HEK293T (cell line): ENCODE results near the gene CTIF.

Experiments
- ARNT ChIP-seq: fragments of 450-650 bp; IDR thresholded peaks from 2 replicates; pipeline ENCODE4 v1.6.1; 2017; ENCODE audit warnings: mild to moderate bottlenecking
- BHLHE40 ChIP-seq: fragments of 450-650 bp; IDR thresholded peaks from 2 replicates; pipeline ENCODE4 v1.6.1; 2016; ENCODE audit warnings: mild to moderate bottlenecking, moderate library complexity, borderline replicate concordance
- FOXM1 ChIP-seq: fragments of 450-650 bp; IDR thresholded peaks from 2 replicates; pipeline ENCODE4 v1.6.1; 2017; ENCODE audit warnings: mild to moderate bottlenecking, borderline replicate concordance
- HDGF ChIP-seq: fragments of 450-650 bp; IDR thresholded peaks from 2 replicates; pipeline ENCODE4 v1.6.1; 2017; ENCODE audit warnings: antibody characterized with exemption, borderline replicate concordance
- L3MBTL2 ChIP-seq: fragments of 450-650 bp; conservative IDR thresholded peaks from 2 replicates; pipeline ENCODE4 v1.6.1; 2016; ENCODE audit warnings: mild to moderate bottlenecking
- SUZ12 ChIP-seq: fragments of 450-650 bp; IDR thresholded peaks from 2 replicates; pipeline ENCODE4 v1.6.1; 2016; ENCODE audit warnings: mild to moderate bottlenecking
- TF ChIP-seq, protein P1 (sequence below): fragments of 450-650 bp; IDR thresholded peaks from 2 replicates; pipeline ENCODE4 v1.6.1; 2016

DNA sequence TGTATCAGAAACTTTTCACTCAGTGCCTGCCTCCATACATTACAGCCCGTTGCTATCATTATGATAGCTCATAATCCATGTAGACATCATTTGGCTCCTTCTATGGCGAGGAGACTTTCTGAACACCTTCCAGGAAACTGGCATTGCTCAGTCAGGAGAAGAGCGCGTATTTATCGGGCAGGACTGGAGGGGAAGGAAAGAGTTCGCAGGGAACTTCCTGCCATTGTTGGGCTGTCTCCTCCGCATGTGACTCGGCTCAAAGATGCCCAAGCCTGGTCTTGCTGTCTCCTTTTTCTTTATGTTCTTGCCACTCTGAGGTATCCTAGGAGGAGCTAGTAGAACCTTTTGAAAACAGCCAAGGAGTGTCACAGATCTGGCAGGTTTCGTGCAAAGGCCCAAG is 156.8 kb downstream of the CTIF start:
- TF ChIP-seq BHLHE40 (no peak), ARNT (no peak), SUZ12 (no peak), L3MBTL2 (no peak), FOXM1 (no peak), HDGF (no peak)
- TF ChIP-seq, protein P1, sequence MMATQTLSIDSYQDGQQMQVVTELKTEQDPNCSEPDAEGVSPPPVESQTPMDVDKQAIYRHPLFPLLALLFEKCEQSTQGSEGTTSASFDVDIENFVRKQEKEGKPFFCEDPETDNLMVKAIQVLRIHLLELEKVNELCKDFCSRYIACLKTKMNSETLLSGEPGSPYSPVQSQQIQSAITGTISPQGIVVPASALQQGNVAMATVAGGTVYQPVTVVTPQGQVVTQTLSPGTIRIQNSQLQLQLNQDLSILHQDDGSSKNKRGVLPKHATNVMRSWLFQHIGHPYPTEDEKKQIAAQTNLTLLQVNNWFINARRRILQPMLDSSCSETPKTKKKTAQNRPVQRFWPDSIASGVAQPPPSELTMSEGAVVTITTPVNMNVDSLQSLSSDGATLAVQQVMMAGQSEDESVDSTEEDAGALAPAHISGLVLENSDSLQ, result no peak
